DND-41 (cell line): ENCODE measurements around the gene FAM50B.

ENCODE experiments used
- ATAC-seq: fragments of 200-7000 bp; cut with Tn5 transposase; 3 replicates; pipeline ENCODE4 v1.9.1; 2021; ENCODE audit warnings: low read depth; ENCODE audit not compliant: insufficient read depth
- DNase-seq: peaks from one replicate; pipeline ENCODE4 v3.0.0-alpha.2; 2020
- H2AFZ ChIP-seq: 2 replicates; pipeline ENCODE4 v1.6.0; 2012; ENCODE audit warnings: low read depth, low read length
- H3K27ac ChIP-seq: 2 replicates; pipeline ENCODE4 v1.5.1; 2012; ENCODE audit warnings: low read length, inconsistent platforms
- H3K27me3 ChIP-seq: fragments of 200-600 bp; sonication (generic); 2 replicates; pipeline ENCODE4 v1.6.0; 2012; ENCODE audit warnings: low read length, mild to moderate bottlenecking, inconsistent platforms; ENCODE audit not compliant: insufficient read depth, poor library complexity
- H3K36me3 ChIP-seq: 2 replicates; pipeline ENCODE4 v1.5.1; 2012; ENCODE audit warnings: low read length, inconsistent platforms; ENCODE audit not compliant: insufficient read depth
- H3K4me1 ChIP-seq: 2 replicates; pipeline ENCODE4 v1.5.1; 2012; ENCODE audit warnings: mild to moderate bottlenecking, low read length; ENCODE audit not compliant: insufficient read depth
- H3K4me2 ChIP-seq: 2 replicates; pipeline ENCODE4 v1.6.0; 2012; ENCODE audit warnings: mild to moderate bottlenecking, moderate library complexity, low read length, inconsistent platforms; ENCODE audit not compliant: insufficient read depth
- H3K4me3 ChIP-seq, 2 experiments: fragments of 200-600 bp in 1 of 2; shearing (Covaris generic) in 1 of 2; 2 replicates each; pipeline ENCODE4 v1.5.1; 2012 to 2016; ENCODE audit warnings: inconsistent platforms in 2 of 2, low read length in 2 of 2, mild to moderate bottlenecking in 2 of 2, low read depth in 1 of 2, moderate library complexity in 1 of 2
- H3K79me2 ChIP-seq: 2 replicates; pipeline ENCODE4 v1.6.0; 2012; ENCODE audit warnings: low read length, inconsistent platforms; ENCODE audit not compliant: insufficient read depth
- H3K9ac ChIP-seq: 2 replicates; pipeline ENCODE4 v1.6.0; 2012; ENCODE audit warnings: low read depth, mild to moderate bottlenecking, inconsistent platforms, low read length, moderate library complexity
- H3K9me3 ChIP-seq: 2 replicates; pipeline ENCODE4 v1.5.1; 2012; ENCODE audit warnings: low read length, moderate library complexity, mild to moderate bottlenecking, inconsistent platforms; ENCODE audit not compliant: insufficient read depth, severe bottlenecking
- H4K20me1 ChIP-seq: 2 replicates; pipeline ENCODE4 v1.6.0; 2012; ENCODE audit warnings: low read length; ENCODE audit not compliant: insufficient read depth
- EZH2 ChIP-seq: IDR thresholded peaks from 3 replicates; pipeline ENCODE4 v1.6.1; 2012; ENCODE audit warnings: borderline replicate concordance, low read depth, mild to moderate bottlenecking, moderate library complexity, low read length, inconsistent platforms; ENCODE audit not compliant: severe bottlenecking
- TF ChIP-seq, protein P1 (sequence below): IDR thresholded peaks from 2 replicates; pipeline ENCODE4 v1.5.1; 2012; ENCODE audit warnings: borderline replicate concordance, low read length, moderate library complexity, mild to moderate bottlenecking; ENCODE audit not compliant: poor library complexity, severe bottlenecking; ENCODE audit errors: extremely low read depth

The FAM50B gene

DNA sequence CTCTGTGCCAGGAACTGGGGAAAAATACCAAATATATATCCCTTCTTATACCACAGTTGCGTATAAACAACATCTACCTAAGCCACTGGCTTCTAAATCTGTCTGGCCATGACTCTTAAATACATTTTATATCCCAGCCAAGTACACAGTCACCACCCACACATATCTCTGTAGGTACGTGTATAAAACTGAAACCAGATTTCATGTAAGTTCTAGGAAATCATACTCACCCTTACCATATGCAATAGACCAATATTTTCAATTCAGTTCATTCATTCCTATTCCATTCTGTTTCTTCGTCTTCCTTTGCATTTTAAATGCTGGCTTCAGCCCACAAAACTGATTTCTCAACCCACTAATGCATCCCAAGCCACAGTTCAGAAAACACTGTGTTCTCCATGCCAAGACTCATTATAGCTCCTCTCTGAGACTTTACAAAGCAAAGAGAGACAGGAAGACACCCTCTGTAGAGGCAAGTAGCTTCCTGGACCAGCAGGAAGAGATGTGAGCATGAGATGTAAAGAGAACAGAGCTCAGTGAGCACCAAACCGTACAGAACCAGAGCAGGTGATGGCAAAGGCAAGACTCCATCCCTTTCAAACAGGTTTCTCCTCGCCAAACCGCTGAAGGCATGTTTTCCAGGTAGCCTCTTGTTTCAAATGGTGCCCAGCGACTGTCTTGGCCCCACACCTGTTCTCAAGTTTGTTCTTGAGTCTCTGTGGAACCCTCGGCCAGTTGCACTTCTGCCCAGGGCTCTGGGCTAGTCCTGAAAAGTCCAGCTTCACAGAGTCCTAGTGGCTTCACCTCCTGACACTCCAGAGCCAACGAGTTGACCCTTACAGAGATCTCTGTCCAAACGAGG, 18.7 kb downstream of the FAM50B start:
- Histone ChIP-seq H3K4me1 (no peaks in the 10 kb centered on the region), H3K36me3 (no peaks in the 10 kb centered on the region), H3K9ac (no peak overlapping the region), H2AFZ (no peak overlapping the region), H3K4me2 (no peak overlapping the region), H3K79me2 (no peaks in the 10 kb centered on the region), H3K27me3 (peaks cover 11% of the 10 kb centered on the region), H3K9me3 (no peaks in the 10 kb centered on the region), H3K27ac (no peak overlapping the region), H4K20me1 (no peaks in the 10 kb centered on the region), H3K4me3 (no peak overlapping the region)
- no peak for DNase-seq
- TF ChIP-seq EZH2: no peak
- TF ChIP-seq, protein P1, sequence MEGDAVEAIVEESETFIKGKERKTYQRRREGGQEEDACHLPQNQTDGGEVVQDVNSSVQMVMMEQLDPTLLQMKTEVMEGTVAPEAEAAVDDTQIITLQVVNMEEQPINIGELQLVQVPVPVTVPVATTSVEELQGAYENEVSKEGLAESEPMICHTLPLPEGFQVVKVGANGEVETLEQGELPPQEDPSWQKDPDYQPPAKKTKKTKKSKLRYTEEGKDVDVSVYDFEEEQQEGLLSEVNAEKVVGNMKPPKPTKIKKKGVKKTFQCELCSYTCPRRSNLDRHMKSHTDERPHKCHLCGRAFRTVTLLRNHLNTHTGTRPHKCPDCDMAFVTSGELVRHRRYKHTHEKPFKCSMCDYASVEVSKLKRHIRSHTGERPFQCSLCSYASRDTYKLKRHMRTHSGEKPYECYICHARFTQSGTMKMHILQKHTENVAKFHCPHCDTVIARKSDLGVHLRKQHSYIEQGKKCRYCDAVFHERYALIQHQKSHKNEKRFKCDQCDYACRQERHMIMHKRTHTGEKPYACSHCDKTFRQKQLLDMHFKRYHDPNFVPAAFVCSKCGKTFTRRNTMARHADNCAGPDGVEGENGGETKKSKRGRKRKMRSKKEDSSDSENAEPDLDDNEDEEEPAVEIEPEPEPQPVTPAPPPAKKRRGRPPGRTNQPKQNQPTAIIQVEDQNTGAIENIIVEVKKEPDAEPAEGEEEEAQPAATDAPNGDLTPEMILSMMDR: no peak
- no peak for ATAC-seq

DNA sequence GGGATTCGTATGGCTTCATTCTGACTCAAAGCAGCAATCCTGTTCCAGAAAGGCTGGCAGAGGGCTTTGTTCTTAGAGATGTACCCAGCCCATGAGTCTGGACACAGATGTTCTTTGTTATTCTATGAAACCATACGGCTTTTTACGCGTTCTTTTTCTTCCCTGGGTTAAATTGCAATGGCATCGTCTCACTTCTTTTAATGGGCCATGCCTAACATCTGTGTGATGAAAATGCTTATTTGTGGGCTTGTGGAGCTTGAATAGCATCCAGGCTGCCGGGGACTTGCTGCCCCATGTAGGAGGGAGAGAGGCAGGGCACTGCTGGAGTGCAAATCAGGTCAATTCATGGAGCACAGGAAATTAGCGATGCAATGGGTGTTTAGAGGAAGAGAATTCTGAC, 19.4 kb downstream of the FAM50B start:
- no peak for TF ChIP-seq EZH2
- TF ChIP-seq, protein P1: no peak
- ATAC-seq: no peak
- peaks cover 11% of the 10 kb centered on the region for H3K27me3 ChIP-seq

DNA sequence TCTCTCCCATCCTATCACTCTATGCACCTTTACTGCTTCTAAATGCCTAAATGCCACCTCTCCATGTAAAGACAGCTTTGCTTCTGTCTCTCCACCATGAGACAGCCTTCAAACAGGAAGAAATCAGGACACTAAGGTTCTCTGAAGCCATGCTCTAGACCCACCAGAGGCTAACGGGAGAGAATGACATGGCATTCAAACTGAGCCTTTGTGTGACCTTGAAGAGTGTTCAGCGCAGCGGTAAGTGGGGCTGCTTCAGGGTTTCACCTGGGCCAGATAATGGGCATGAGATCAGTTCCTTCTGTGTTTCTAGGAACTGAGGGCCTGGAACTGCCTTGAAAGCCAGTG, 20.1 kb downstream of the FAM50B start:
- Histone ChIP-seq H2AFZ (no peak overlapping the region), H3K36me3 (no peaks in the 10 kb centered on the region), H3K27ac (no peak overlapping the region), H3K4me1 (no peaks in the 10 kb centered on the region), H3K27me3 (peaks cover 18% of the 10 kb centered on the region), H3K9ac (no peak overlapping the region), H3K4me2 (no peak overlapping the region), H3K9me3 (no peaks in the 10 kb centered on the region), H3K4me3 (no peak overlapping the region), H4K20me1 (no peaks in the 10 kb centered on the region), H3K79me2 (no peaks in the 10 kb centered on the region)
- TF ChIP-seq, protein P1: no peak
- TF ChIP-seq EZH2: no peak
- no peak for ATAC-seq
- DNase-seq: no peak

More for the DNA sequence above, 19.4 kb downstream of the FAM50B start:
- no peaks in the 10 kb centered on the region for H3K4me1 ChIP-seq
- H3K79me2 ChIP-seq: no peaks in the 10 kb centered on the region
- no peaks in the 10 kb centered on the region for H3K9me3 ChIP-seq
- no peak overlapping the region for H3K4me3 ChIP-seq
- DNase-seq: no peak
- no peak overlapping the region for H2AFZ ChIP-seq
- no peak overlapping the region for H3K27ac ChIP-seq
- H3K9ac ChIP-seq: no peak overlapping the region
- H3K4me2 ChIP-seq: no peak overlapping the region
- H3K36me3 ChIP-seq: no peaks in the 10 kb centered on the region
- no peaks in the 10 kb centered on the region for H4K20me1 ChIP-seq
